ENCODE data around the gene IL22RA1.

IL22RA1 gene

DNA sequence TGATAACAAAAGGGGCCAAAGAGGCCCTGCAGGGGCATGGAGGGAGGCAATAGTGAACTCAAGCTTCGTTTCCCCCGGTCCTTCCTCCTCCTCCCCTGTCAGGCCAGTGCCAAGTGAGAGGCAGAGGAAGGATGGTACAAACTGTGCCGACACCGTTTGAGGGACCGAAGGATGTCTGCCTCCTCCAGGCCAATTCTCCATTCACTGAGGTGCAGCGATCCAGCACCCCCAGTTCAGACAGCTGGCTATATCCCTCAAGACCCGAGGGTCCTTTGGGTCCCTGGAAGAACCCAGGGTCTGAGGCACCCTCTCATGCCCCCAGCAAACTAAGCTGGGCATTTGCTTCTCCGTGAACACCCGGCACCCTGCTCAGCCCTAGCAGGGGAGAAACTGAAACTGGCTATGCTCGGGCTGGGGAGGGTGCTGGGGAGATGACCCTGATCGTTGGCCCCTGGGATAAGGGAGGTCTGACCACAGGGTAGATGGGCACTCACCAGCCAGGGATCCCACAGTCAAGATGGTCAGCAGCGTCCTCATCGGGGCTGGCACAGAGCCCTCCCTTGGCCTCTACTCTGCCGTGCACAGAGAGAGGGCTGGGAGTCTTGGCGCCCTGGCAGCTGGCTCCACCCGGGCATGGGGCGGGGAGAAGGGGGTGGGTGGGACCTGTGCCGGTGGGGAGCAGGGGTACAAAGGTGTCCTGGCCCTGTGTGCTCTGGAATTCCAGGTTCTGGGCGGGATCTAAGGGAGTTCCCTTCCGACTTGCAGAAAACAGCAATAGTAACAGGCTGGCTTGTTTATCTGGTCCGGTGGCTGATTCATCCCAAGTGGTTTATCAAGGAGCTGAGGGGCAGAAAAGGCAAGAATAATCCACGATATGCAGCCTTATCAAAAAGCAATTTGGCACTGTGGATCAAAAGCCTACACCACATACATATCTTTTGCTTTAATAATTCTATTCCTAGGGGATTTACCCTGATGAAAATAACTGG lies at the start of gene IL22RA1:
TSS of gene IL22RA1 (minus strand) at position 595 of the 989 bp plus-strand sequence. CDS start at position 537, 58 bp downstream.
- DNase-seq (ENCODE audit: low read depth), result no peak
- H3K4me3 ChIP-seq (replicated peaks; ENCODE audit: low read depth, low read length), result peak within 1 kb of the TSS; percentile 29
- TF ChIP-seq, protein P1, sequence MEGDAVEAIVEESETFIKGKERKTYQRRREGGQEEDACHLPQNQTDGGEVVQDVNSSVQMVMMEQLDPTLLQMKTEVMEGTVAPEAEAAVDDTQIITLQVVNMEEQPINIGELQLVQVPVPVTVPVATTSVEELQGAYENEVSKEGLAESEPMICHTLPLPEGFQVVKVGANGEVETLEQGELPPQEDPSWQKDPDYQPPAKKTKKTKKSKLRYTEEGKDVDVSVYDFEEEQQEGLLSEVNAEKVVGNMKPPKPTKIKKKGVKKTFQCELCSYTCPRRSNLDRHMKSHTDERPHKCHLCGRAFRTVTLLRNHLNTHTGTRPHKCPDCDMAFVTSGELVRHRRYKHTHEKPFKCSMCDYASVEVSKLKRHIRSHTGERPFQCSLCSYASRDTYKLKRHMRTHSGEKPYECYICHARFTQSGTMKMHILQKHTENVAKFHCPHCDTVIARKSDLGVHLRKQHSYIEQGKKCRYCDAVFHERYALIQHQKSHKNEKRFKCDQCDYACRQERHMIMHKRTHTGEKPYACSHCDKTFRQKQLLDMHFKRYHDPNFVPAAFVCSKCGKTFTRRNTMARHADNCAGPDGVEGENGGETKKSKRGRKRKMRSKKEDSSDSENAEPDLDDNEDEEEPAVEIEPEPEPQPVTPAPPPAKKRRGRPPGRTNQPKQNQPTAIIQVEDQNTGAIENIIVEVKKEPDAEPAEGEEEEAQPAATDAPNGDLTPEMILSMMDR (IDR thresholded peaks at IDR 0.05; ENCODE audit: low read length, missing control alignments), result no peak

DNA sequence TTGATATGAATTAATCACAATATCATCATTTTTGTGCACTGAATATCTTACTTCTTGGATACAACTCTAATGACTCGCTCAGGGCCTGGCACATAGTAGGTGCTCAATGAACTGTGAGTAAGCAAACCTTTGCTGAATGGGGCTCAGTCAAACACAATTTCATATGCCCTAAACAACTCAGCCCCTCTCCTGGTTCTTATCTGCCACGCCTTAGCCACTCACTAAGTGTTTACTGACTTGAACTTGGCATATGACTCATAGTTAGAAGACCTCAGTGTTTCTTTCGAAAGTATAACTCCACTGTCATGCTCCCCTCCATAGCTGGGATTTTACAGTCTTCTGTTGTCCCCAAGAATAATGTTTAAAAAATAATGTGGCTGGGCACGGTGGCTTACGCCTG lies 48.9 kb upstream of the IL22RA1 start:
- peak; percentile 43 for DNase-seq (ENCODE audit: low read depth)

GRCh38 chr1:24190983-24191461 lies 48.1 kb upstream of the IL22RA1 start:
- TF ChIP-seq, protein P1 (IDR thresholded peaks at IDR 0.05; ENCODE audit: low read length, missing control alignments), result no peak
- no peak for DNase-seq (ENCODE audit: low read depth)
- no peak overlapping the region for H3K4me3 ChIP-seq (replicated peaks; ENCODE audit: low read depth, low read length)

More for the DNA sequence above, 48.9 kb upstream of the IL22RA1 start:
- H3K4me3 ChIP-seq (replicated peaks; ENCODE audit: low read depth, low read length), result no peak overlapping the region
- TF ChIP-seq, protein P1 (IDR thresholded peaks at IDR 0.05; ENCODE audit: low read length, missing control alignments), result no peak

- no peak for DNase-seq (ENCODE audit: low read depth)
- H3K4me3 ChIP-seq (replicated peaks; ENCODE audit: low read depth, low read length), result no peak overlapping the region
- TF ChIP-seq, protein P1 (IDR thresholded peaks at IDR 0.05; ENCODE audit: low read length, missing control alignments), result no peak
Observed at GRCh38 chr1:24189528-24189927, 46.6 kb upstream of the IL22RA1 start.

DNA sequence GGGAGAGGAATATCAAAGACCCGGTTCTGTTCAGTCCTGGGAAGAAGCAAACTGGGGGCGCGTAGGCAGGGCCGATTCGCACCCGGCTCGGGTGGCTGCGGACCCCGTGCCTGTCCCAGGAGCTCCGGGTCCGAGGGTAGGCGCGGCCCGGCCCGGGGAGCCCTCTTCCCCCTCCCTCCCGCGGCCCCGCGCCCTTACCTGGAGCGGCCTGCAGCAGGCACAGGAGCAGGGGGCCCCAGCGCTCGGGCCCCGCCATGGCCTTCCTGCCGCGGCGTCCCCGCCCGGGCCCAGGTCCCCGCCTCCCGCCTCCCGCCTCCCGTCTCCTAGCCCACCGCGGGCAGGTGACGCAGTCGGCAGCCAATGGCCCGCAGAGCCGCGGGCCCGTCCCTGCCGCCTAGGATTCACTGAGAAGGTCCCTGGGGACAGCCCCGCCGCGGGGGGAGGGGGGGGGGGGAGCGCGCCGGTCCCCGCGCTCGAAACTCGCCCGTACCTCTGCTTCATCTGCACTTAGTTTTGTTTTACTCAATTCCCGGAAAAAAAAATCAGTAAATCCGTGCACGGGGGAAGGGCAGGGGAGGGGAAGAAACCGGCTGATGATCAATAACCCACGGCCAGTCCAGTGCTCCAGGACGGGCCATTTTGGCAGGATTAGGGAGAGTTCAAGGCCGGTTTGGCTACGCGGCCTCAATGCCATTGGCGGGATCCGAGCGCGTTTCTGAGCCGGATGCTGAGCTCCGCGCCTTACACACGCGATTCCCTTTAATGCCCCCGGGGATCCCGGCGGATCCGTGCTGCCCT lies 44.3 kb upstream of the IL22RA1 start, which contains the start of gene IFNLR1:
TSS of gene IFNLR1 (minus strand) at position 297 of the 798 bp plus-strand sequence. CDS start at position 256, 41 bp downstream.
- H3K4me3 ChIP-seq (replicated peaks; ENCODE audit: low read depth, low read length), result peak within 1 kb of the TSS; percentile 36
- TF ChIP-seq, protein P1 (IDR thresholded peaks at IDR 0.05; ENCODE audit: low read length, missing control alignments), result no peak
- DNase-seq (ENCODE audit: low read depth), result no peak

DNA sequence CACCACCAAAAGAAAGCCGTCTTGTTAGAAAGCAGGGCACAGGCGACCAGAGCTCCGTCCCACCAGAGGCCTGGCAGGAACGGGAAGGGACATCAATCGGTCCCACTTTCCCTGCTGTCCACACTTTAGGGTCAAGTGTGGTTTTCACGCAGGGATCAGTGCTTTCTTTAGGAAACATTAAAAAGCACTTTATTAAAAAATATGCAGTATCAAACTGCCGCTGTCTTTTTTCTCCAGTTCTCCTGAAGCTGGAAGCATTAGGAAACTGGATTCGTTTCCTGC lies 43.7 kb upstream of the IL22RA1 start:
- peak overlapping the region; percentile 36 for H3K4me3 ChIP-seq (replicated peaks; ENCODE audit: low read depth, low read length)
- no peak for DNase-seq (ENCODE audit: low read depth)
- TF ChIP-seq, protein P1 (IDR thresholded peaks at IDR 0.05; ENCODE audit: low read length, missing control alignments), result no peak

Data from fibroblast of pulmonary artery (primary cell).